22Rv1 (cell line): ENCODE data around the gene COL5A3.

ENCODE experiments used
- ZFX ChIP-seq: fragments of 450-650 bp; IDR thresholded peaks from 2 replicates; pipeline ENCODE4 v1.6.1; 2017; ENCODE audit warnings: antibody characterized with exemption, borderline replicate concordance
- TF ChIP-seq, protein P1 (sequence below): fragments of 450-650 bp; IDR thresholded peaks from 2 replicates; pipeline ENCODE4 v1.5.1; 2017; ENCODE audit warnings: mild to moderate bottlenecking

DNA sequence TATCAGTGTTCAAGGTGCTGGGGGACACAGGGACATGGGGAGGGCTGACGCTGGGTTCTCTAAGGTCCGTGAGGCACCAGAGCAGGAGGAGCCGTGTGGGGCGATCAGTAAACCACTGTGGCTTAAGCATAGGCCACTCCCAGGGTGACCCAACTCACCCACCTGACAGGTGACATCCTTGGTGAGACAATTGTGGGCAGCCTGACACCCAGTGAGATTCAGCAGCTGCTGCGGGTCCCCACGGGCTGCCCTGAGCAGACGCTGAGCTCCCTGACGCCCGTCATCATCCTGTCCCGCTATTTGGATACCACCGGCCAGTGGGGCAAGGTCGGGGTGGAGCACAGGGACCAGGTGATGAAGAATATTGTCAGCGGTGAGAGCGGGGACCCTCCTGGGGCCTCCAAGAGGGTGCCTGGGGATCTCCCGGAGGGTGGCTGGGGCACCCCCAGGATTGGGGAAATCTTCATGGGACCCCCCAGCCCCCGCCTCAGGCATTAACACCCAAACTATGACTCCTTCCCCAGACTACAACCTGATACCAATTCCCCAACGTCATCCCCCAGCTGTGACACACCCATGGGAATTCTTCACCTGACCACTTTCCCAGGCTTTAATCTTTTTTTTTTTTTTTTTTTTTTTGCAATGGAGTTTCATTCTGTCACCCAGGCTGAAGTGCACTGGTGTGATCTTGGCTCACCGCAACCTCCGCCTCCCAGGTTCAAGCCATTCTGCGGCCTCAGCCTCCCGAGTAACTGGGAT, 42.5 kb upstream of the COL5A3 start:
- TF ChIP-seq, protein P1, sequence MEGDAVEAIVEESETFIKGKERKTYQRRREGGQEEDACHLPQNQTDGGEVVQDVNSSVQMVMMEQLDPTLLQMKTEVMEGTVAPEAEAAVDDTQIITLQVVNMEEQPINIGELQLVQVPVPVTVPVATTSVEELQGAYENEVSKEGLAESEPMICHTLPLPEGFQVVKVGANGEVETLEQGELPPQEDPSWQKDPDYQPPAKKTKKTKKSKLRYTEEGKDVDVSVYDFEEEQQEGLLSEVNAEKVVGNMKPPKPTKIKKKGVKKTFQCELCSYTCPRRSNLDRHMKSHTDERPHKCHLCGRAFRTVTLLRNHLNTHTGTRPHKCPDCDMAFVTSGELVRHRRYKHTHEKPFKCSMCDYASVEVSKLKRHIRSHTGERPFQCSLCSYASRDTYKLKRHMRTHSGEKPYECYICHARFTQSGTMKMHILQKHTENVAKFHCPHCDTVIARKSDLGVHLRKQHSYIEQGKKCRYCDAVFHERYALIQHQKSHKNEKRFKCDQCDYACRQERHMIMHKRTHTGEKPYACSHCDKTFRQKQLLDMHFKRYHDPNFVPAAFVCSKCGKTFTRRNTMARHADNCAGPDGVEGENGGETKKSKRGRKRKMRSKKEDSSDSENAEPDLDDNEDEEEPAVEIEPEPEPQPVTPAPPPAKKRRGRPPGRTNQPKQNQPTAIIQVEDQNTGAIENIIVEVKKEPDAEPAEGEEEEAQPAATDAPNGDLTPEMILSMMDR = no peak
- TF ChIP-seq ZFX = no peak
